Measurements from ENCODE around the gene SUPT16H. TPM values are rescaled to one million over a fixed set of nuclear protein-coding genes. Genes with fewer than 3 reads are reported as not detected.
"Not testable (repeated sequence)": the region's sequence is repeated elsewhere in the genome, so short reads cannot be mapped to it uniquely, and the experiment has no call there.

SUPT16H gene
- total RNA-seq, 1 experiment from 2014 or later: 98.3 TPM

- Mint-ChIP-seq H3K27me3 (ENCODE audit: insufficient read depth, unreplicated experiment) (peaks cover 10% of the 10 kb centered on the region), H3K4me3 (ENCODE audit: unreplicated experiment) (peak overlapping the region; percentile 78), H3K36me3 (ENCODE audit: insufficient read depth, unreplicated experiment) (no peaks in the 10 kb centered on the region), H3K4me1 (ENCODE audit: insufficient read depth, unreplicated experiment) (peaks cover 14% of the 10 kb centered on the region), H3K27ac (ENCODE audit: low read depth, unreplicated experiment) (no peak overlapping the region), H3K9me3 (ENCODE audit: unreplicated experiment) (no peaks in the 10 kb centered on the region)
- no peak for DNase-seq (ENCODE audit: unreplicated experiment)
- ChIA-PET POLR2A (interaction anchor here (1.1 to 3.3 kb wide), 7 partner anchors 33 to 148 kb away, joined by 3 to 31 read pairs (median 4); partner anchors contain the start of gene CHD8), CTCF (interaction anchor here (0.9 to 1.2 kb wide), 5 partner anchors 9 to 74 kb away, joined by 3 to 4 read pairs (median 3); no protein-coding TSS in a partner anchor)
- intact Hi-C loops (cut with micrococcal nuclease): no loop called here
- TF ChIP-seq CTCF (IDR thresholded peaks at IDR 0.05; ENCODE audit: unreplicated experiment): no peak
- no TSS peak for BruUV-seq (replicated peaks)
Observed at GRCh38 chr14:21307637-21308036, 76.2 kb downstream of the SUPT16H start.

GRCh38 chr14:21302836-21303140 lies 81.0 kb downstream of the SUPT16H start:
- CTCF ChIA-PET: not testable (repeated sequence)

GRCh38 chr14:21302013-21302835 lies 81.6 kb downstream of the SUPT16H start:
- no peak for TF ChIP-seq CTCF (IDR thresholded peaks at IDR 0.05; ENCODE audit: unreplicated experiment)
- no peaks in the 10 kb centered on the region for H3K27me3 Mint-ChIP-seq (ENCODE audit: insufficient read depth, unreplicated experiment)
- BruUV-seq (replicated peaks): no TSS peak
- intact Hi-C loops (cut with micrococcal nuclease): no loop called here
- ChIA-PET POLR2A (no interaction called here), CTCF (no interaction called here)
- H3K36me3 Mint-ChIP-seq (ENCODE audit: insufficient read depth, unreplicated experiment): no peaks in the 10 kb centered on the region
- H3K4me3 Mint-ChIP-seq (ENCODE audit: unreplicated experiment): no peak overlapping the region
- H3K4me1 Mint-ChIP-seq (ENCODE audit: insufficient read depth, unreplicated experiment): no peaks in the 10 kb centered on the region
- H3K27ac Mint-ChIP-seq (ENCODE audit: low read depth, unreplicated experiment): no peak overlapping the region
- H3K9me3 Mint-ChIP-seq (ENCODE audit: unreplicated experiment): no peaks in the 10 kb centered on the region
- DNase-seq (ENCODE audit: unreplicated experiment): no peak

More at GRCh38 chr14:21302836-21303140, 81.0 kb downstream of the SUPT16H start:
- H3K9me3 Mint-ChIP-seq (ENCODE audit: unreplicated experiment); H3K4me3 Mint-ChIP-seq (ENCODE audit: unreplicated experiment); H3K27me3 Mint-ChIP-seq (ENCODE audit: insufficient read depth, unreplicated experiment); DNase-seq (ENCODE audit: unreplicated experiment); BruUV-seq (replicated peaks); POLR2A ChIA-PET; H3K27ac Mint-ChIP-seq (ENCODE audit: low read depth, unreplicated experiment); H3K36me3 Mint-ChIP-seq (ENCODE audit: insufficient read depth, unreplicated experiment); intact Hi-C loops (cut with micrococcal nuclease); H3K4me1 Mint-ChIP-seq (ENCODE audit: insufficient read depth, unreplicated experiment): not testable (repeated sequence)

Other genes starting within 250 kb of the SUPT16H start
- gene OR5AU1, start 228.0 kb downstream of the SUPT16H start, total RNA-seq (2022): not detected in 2 replicates
- gene HNRNPC, start 114.6 kb downstream of the SUPT16H start, total RNA-seq (2022): 882 and 1,027 TPM in 2 replicates
- not detected in 2 replicates for gene RPGRIP1, start 103.9 kb downstream of the SUPT16H start, total RNA-seq (2022)
- 70.7 and 78.1 TPM in 2 replicates for gene CHD8, start 72.1 kb upstream of the SUPT16H start, total RNA-seq (2022)
- gene RAB2B, start 92.9 kb upstream of the SUPT16H start, total RNA-seq (2022): 22.8 and 23.3 TPM in 2 replicates
- gene TOX4, start 93.2 kb upstream of the SUPT16H start, total RNA-seq (2022): 84.1 and 105 TPM in 2 replicates
- gene METTL3, start 127.3 kb upstream of the SUPT16H start, total RNA-seq (2022): 36.4 and 46.7 TPM in 2 replicates
- gene SALL2, start 142.3 kb upstream of the SUPT16H start, total RNA-seq (2022): 0.05 and 0.09 TPM in 2 replicates
- gene OR10G3, start 196.1 kb upstream of the SUPT16H start, total RNA-seq (2022): not detected in 2 replicates